Uterus (tissue), 4 donors: ENCODE measurements around the gene DNAJC4. TPM values are rescaled to one million over a fixed set of nuclear protein-coding genes. Genes with fewer than 3 reads are reported as not detected.

Experiments used
- DNase-seq, 2 donors: peaks; one replicate each; pipeline ENCODE4 v3.0.0-alpha.2; 2019 to 2020
- H3K27ac ChIP-seq, 2 donors: fragments of 200-600 bp; sonication (generic); 1 replicate in 1 of 2; 2 replicates in 1 of 2; pipeline ENCODE4 v1.5.1; 2016 to 2018
- H3K27me3 ChIP-seq, 2 donors: fragments of 200-600 bp; sonication (generic); one replicate each; pipeline ENCODE4 v1.5.1; 2018 to 2019; ENCODE audit warnings: control low read depth in 1 of 2
- H3K36me3 ChIP-seq, 2 donors: fragments of 200-600 bp; sonication (generic); one replicate each; pipeline ENCODE4 v1.5.1; 2019; ENCODE audit warnings: control low read depth in 1 of 2
- H3K4me1 ChIP-seq, 2 donors: fragments of 200-600 bp; sonication (generic); one replicate each; pipeline ENCODE4 v1.5.1; 2018 to 2019; ENCODE audit warnings: control low read depth in 1 of 2
- H3K4me3 ChIP-seq, 2 donors: fragments of 200-600 bp; sonication (generic); 1 replicate in 1 of 2; 2 replicates in 1 of 2; pipeline ENCODE4 v1.5.1; 2018 to 2019; ENCODE audit warnings: mild to moderate bottlenecking in 1 of 2
- H3K9me3 ChIP-seq, 2 donors: fragments of 200-600 bp; sonication (generic); one replicate each; pipeline ENCODE4 v1.5.1; 2019; ENCODE audit warnings: control low read depth in 1 of 2
- CTCF ChIP-seq, 4 experiments: fragments of 200-600 bp in 2 of 4; fragments of 450-650 bp in 2 of 4; sonication (generic) in 2 of 4; IDR thresholded peaks; one replicate each; pipeline ENCODE4 v1.5.1; 2016 to 2019; ENCODE audit warnings: antibody characterized with exemption in 4 of 4, mild to moderate bottlenecking in 2 of 4, moderate library complexity in 1 of 4
- POLR2A ChIP-seq, 2 donors: fragments of 450-650 bp; IDR thresholded peaks; one replicate each; pipeline ENCODE4 v1.6.1; 2016; ENCODE audit warnings: antibody characterized with exemption in 2 of 2, mild to moderate bottlenecking in 1 of 2, moderate library complexity in 1 of 2
- intact Hi-C: fragments of 100-400 bp; cut with DNase I; formaldehyde crosslinking; loops from one replicate; pipeline ENCODE4 v1.15.1; 2023; ENCODE audit warnings: low total_unique reads
- total RNA-seq, 4 donors: library from RNA; depleted of rRNA in 3 of 4; stranded (reverse); fragments of >200 nt in 3 of 4; gene quantifications; one replicate each; pipeline versions ENCODE4 v1.1.0 to v1.2.4, GENCODE V29; 2014 to 2023
- donor health status: DM: yes; HTN: yes; CAD: no.

Gene DNAJC4
- total RNA-seq, 4 donors from 2014 or later = 7.9 to 28.6 (median 16.6) TPM; not detected in 1

GRCh38 chr11:64263021-64263946 lies 32.9 kb downstream of the DNAJC4 start:
- H3K27ac ChIP-seq = no peak overlapping the region
- intact Hi-C loops = no loop called here
- TF ChIP-seq POLR2A (IDR thresholded peaks at IDR 0.05) (no peak), CTCF (IDR thresholded peaks at IDR 0.05) (no peak)
- H3K36me3 ChIP-seq = no peaks in the 10 kb centered on the region
- no peaks in the 10 kb centered on the region for H3K27me3 ChIP-seq
- DNase-seq = no peak
- peaks cover 0 to 9% of the 10 kb centered on the region in 2 donors for H3K4me1 ChIP-seq
- no peak overlapping the region for H3K4me3 ChIP-seq
- H3K9me3 ChIP-seq = no peaks in the 10 kb centered on the region

GRCh38 chr11:64263947-64264317 lies 33.6 kb downstream of the DNAJC4 start:
- H3K4me3 ChIP-seq = no peak overlapping the region
- DNase-seq = no peak
- H3K27ac ChIP-seq = no peak overlapping the region
- no peaks in the 10 kb centered on the region for H3K9me3 ChIP-seq
- H3K36me3 ChIP-seq = no peaks in the 10 kb centered on the region
- no peak for TF ChIP-seq POLR2A (IDR thresholded peaks at IDR 0.05)
- TF ChIP-seq CTCF (IDR thresholded peaks at IDR 0.05) = no peak
- intact Hi-C loops = no loop called here
- peaks cover 0 to 11% of the 10 kb centered on the region in 2 donors for H3K4me1 ChIP-seq
- no peaks in the 10 kb centered on the region for H3K27me3 ChIP-seq

GRCh38 chr11:64264371-64264852 lies 34.1 kb downstream of the DNAJC4 start:
- intact Hi-C loops = no loop called here
- H3K27me3 ChIP-seq = no peaks in the 10 kb centered on the region
- H3K27ac ChIP-seq = no peak overlapping the region
- peaks cover 0 to 11% of the 10 kb centered on the region in 2 donors for H3K4me1 ChIP-seq
- H3K9me3 ChIP-seq = no peaks in the 10 kb centered on the region
- no peak for DNase-seq
- H3K36me3 ChIP-seq = no peaks in the 10 kb centered on the region
- TF ChIP-seq CTCF (IDR thresholded peaks at IDR 0.05) (no peak), POLR2A (IDR thresholded peaks at IDR 0.05) (no peak)
- no peak overlapping the region for H3K4me3 ChIP-seq

GRCh38 chr11:64265176-64266160 lies 35.1 kb downstream of the DNAJC4 start:
- Histone ChIP-seq H3K4me1 (peaks cover 0 to 11% of the 10 kb centered on the region in 2 donors), H3K4me3 (no peak overlapping the region), H3K27ac (no peak overlapping the region), H3K9me3 (no peaks in the 10 kb centered on the region), H3K36me3 (no peaks in the 10 kb centered on the region), H3K27me3 (no peaks in the 10 kb centered on the region)
- intact Hi-C loops = no loop called here
- TF ChIP-seq CTCF (IDR thresholded peaks at IDR 0.05) (no peak), POLR2A (IDR thresholded peaks at IDR 0.05) (no peak)
- no peak for DNase-seq
